Measurements from ENCODE around the gene FALEC. TPM values are rescaled to one million over a fixed set of nuclear protein-coding genes. Genes with fewer than 3 reads are reported as not detected.

Gene FALEC
- total and polyA plus RNA-seq, 9 of the 15 experiments (the other 6 are each of a cell fraction or from before 2014, with no cell fraction given), result 0.15 to 1.8 (median 0.53) TPM; not detected in 5

GRCh38 chr1:150561974-150562445, 46.5 kb downstream of the FALEC start (continued):
- TF ChIP-seq TOE1 (IDR thresholded peaks at IDR 0.05; ENCODE audit: borderline replicate concordance) (peak; percentile 15; the same call in 1 of the 2 replicates), TOE1 (CRISPR knock-in tag; IDR thresholded peaks at IDR 0.05; ENCODE audit: borderline replicate concordance, low read depth) (no peak), ZKSCAN8 (CRISPR knock-in tag; IDR thresholded peaks at IDR 0.05) (no peak), ZNF75A (CRISPR knock-in tag; IDR thresholded peaks at IDR 0.05) (no peak), NR4A1 (CRISPR knock-in tag; IDR thresholded peaks at IDR 0.05) (no peak), NR4A1 (tag; IDR thresholded peaks at IDR 0.05) (no peak), POLR2AphosphoS2 (IDR thresholded peaks at IDR 0.05; ENCODE audit: low read length) (peak; percentile 75), KLF1 (tag; IDR thresholded peaks at IDR 0.05) (peak; percentile 62; the same call in 1 of the 2 replicates), SRSF1 (IDR thresholded peaks at IDR 0.05; ENCODE audit: low read depth, low read length) (no peak), CBX8 (IDR thresholded peaks at IDR 0.05; ENCODE audit: borderline replicate concordance, extremely low read depth, low read depth, low read length, poor library complexity, severe bottlenecking) (no peak), ID3 (CRISPR knock-in tag; IDR thresholded peaks at IDR 0.05) (no peak), ID3 (tag; IDR thresholded peaks at IDR 0.05) (no peak), BRF2 (IDR thresholded peaks at IDR 0.05; ENCODE audit: borderline replicate concordance, insufficient read depth, insufficient read length) (no peak), SPI1 (IDR thresholded peaks at IDR 0.05; ENCODE audit: borderline replicate concordance, low read depth, low read length) (no peak), ZNF408 (CRISPR knock-in tag; IDR thresholded peaks at IDR 0.05; ENCODE audit: low read depth) (no peak), SMARCB1 (IDR thresholded peaks at IDR 0.05; ENCODE audit: insufficient read length, low read depth) (no peak), KLF16 (IDR thresholded peaks at IDR 0.05) (no peak), ZNF146 (CRISPR knock-in tag; IDR thresholded peaks at IDR 0.05; ENCODE audit: unreplicated experiment) (no peak), HDGF (IDR thresholded peaks at IDR 0.05) (no peak), ZNF124 (CRISPR knock-in tag; IDR thresholded peaks at IDR 0.05) (no peak), NCOA2 (IDR thresholded peaks at IDR 0.05; ENCODE audit: partially characterized antibody in 2 of 2) (no peak), ZNF239 (CRISPR knock-in tag; IDR thresholded peaks at IDR 0.05) (no peak), ZNF696 (CRISPR knock-in tag; conservative IDR thresholded peaks at IDR 0.05) (no peak), ZNF140 (CRISPR knock-in tag; IDR thresholded peaks at IDR 0.05) (no peak), JUNB (CRISPR knock-in tag; conservative IDR thresholded peaks at IDR 0.05) (no peak), SAFB2 (IDR thresholded peaks at IDR 0.05; ENCODE audit: borderline replicate concordance, low read depth, low read length, severe bottlenecking) (no peak), KDM4B (IDR thresholded peaks at IDR 0.05; ENCODE audit: borderline replicate concordance in 2 of 2, low read depth in 1 of 2) (no peak), SMAD2 (IDR thresholded peaks at IDR 0.05; ENCODE audit: low read depth, low read length) (no peak), GATAD2B (IDR thresholded peaks at IDR 0.05; ENCODE audit: borderline replicate concordance) (no peak), ZNF77 (CRISPR knock-in tag; IDR thresholded peaks at IDR 0.05) (no peak), MTA3 (IDR thresholded peaks at IDR 0.05; ENCODE audit: borderline replicate concordance) (0 out of 2 replicates have a peak, but pooled peaks have one; percentile 25), GABPA (tag; conservative IDR thresholded peaks at IDR 0.05; ENCODE audit: low read depth) (no peak)

Data from K562 (cell line).